Astrocyte (in vitro differentiated cells and primary cell): ENCODE data around the gene ATG3.

ENCODE experiments used
- EZH2 ChIP-seq: IDR thresholded peaks from 2 replicates; pipeline ENCODE4 v1.6.1; 2012; ENCODE audit warnings: mild to moderate bottlenecking, low read length, inconsistent platforms; ENCODE audit not compliant: insufficient read depth
- TF ChIP-seq, protein P1 (sequence below): IDR thresholded peaks from 2 replicates; pipeline ENCODE4 v1.5.1; 2011; ENCODE audit warnings: low read depth, mild to moderate bottlenecking, inconsistent platforms, low read length, moderate library complexity; ENCODE audit not compliant: insufficient read depth

DNA sequence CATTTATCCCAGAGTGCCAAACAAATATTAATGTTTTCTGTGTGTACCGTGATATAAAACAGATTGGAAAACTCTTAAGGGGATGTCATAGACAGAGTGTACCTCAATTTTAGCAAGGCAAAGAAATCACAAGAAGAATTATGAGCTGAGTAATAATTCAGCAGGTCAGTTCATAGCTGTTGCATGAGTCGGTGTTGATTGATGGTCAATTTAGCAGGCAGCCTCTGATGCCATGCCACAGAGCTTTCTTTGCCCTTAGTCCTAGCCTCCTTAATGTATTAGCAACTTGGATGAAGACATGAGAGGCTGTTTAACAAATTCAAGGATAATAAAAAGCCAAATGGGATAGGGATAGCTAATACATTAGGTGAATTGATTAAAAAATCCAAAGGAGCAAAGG is 6.9 kb upstream of the ATG3 start:
- TF ChIP-seq EZH2, result no peak
- TF ChIP-seq, protein P1, sequence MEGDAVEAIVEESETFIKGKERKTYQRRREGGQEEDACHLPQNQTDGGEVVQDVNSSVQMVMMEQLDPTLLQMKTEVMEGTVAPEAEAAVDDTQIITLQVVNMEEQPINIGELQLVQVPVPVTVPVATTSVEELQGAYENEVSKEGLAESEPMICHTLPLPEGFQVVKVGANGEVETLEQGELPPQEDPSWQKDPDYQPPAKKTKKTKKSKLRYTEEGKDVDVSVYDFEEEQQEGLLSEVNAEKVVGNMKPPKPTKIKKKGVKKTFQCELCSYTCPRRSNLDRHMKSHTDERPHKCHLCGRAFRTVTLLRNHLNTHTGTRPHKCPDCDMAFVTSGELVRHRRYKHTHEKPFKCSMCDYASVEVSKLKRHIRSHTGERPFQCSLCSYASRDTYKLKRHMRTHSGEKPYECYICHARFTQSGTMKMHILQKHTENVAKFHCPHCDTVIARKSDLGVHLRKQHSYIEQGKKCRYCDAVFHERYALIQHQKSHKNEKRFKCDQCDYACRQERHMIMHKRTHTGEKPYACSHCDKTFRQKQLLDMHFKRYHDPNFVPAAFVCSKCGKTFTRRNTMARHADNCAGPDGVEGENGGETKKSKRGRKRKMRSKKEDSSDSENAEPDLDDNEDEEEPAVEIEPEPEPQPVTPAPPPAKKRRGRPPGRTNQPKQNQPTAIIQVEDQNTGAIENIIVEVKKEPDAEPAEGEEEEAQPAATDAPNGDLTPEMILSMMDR, result no peak
